ENCODE data around the gene KL. TPM values are rescaled to one million over a fixed set of nuclear protein-coding genes. Genes with fewer than 3 reads are reported as not detected.

The KL gene
- 0.59 and 0.75 TPM in 2 replicates for total RNA-seq

DNA sequence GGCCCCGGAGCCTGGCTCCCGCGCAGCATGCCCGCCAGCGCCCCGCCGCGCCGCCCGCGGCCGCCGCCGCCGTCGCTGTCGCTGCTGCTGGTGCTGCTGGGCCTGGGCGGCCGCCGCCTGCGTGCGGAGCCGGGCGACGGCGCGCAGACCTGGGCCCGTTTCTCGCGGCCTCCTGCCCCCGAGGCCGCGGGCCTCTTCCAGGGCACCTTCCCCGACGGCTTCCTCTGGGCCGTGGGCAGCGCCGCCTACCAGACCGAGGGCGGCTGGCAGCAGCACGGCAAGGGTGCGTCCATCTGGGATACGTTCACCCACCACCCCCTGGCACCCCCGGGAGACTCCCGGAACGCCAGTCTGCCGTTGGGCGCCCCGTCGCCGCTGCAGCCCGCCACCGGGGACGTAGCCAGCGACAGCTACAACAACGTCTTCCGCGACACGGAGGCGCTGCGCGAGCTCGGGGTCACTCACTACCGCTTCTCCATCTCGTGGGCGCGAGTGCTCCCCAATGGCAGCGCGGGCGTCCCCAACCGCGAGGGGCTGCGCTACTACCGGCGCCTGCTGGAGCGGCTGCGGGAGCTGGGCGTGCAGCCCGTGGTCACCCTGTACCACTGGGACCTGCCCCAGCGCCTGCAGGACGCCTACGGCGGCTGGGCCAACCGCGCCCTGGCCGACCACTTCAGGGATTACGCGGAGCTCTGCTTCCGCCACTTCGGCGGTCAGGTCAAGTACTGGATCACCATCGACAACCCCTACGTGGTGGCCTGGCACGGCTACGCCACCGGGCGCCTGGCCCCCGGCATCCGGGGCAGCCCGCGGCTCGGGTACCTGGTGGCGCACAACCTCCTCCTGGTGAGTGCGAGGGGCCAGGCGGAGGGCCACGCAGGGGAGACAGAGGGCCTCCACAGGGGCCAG lies at the start of gene KL:
TSS of gene KL (plus strand) at position 10 of the 909 bp plus-strand sequence. CDS start at position 28, 18 bp downstream.
- Mint-ChIP-seq H3K4me1 (peaks cover 11% of the 10 kb centered on the region), H3K4me3 (peak within 1 kb of the TSS; percentile 76), H3K27me3 (peaks cover 63% of the 10 kb centered on the region), H3K27ac (peak within 1 kb of the TSS; percentile 68), H3K9me3 (peaks cover 4% of the 10 kb centered on the region), H3K36me3 (ENCODE audit: low read depth) (no peaks in the 10 kb centered on the region)
- intact Hi-C loops (cut with micrococcal nuclease): loop anchor here (1.0 to 10.0 kb wide), 9 partner anchors 16 to 598 kb away; partner anchors contain the start of gene PDS5B
- peak; percentile 77 for DNase-seq

DNA sequence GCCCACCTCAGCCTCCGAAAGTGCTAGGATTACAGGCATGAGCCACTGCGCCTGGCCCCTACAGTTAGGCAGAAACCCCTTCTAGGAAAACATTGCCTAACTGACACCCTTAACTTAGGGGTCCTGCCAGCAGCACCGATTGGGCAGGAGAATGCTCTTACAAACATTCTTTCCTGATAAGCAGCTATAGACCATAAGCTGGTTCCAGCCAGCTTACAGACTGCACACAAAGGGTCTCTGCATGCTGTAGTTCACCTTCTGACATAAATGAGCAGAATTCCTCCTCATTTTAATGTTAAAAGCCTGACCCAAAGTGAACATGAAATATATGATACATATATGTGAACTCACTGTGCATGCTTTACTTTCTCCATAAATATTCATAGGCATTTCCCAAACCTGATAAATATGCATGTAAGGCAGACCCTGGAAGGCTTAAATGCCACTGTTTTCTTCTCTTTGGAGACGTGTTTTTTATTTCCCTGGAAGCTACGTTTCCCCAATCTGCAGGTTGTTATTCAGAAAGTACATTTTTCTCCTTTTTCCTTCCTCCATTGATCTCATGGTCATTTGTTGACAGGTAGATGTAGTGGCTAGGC lies 48.5 kb upstream of the KL start:
- H3K27ac Mint-ChIP-seq: no peak overlapping the region
- H3K4me3 Mint-ChIP-seq: no peak overlapping the region
- H3K36me3 Mint-ChIP-seq (ENCODE audit: low read depth): no peaks in the 10 kb centered on the region
- DNase-seq: no peak
- intact Hi-C loops (cut with micrococcal nuclease): no loop called here
- peaks cover 3% of the 10 kb centered on the region for H3K9me3 Mint-ChIP-seq
- H3K4me1 Mint-ChIP-seq: peaks cover 5% of the 10 kb centered on the region
- H3K27me3 Mint-ChIP-seq: peaks cover 2% of the 10 kb centered on the region

GRCh38 chr13:32968316-32968715 lies 47.9 kb upstream of the KL start:
- H3K27ac Mint-ChIP-seq: no peak overlapping the region
- no peak overlapping the region for H3K4me3 Mint-ChIP-seq
- no peaks in the 10 kb centered on the region for H3K36me3 Mint-ChIP-seq (ENCODE audit: low read depth)
- H3K9me3 Mint-ChIP-seq: peaks cover 3% of the 10 kb centered on the region
- no peak for DNase-seq
- H3K27me3 Mint-ChIP-seq: peaks cover 2% of the 10 kb centered on the region
- H3K4me1 Mint-ChIP-seq: peaks cover 5% of the 10 kb centered on the region
- intact Hi-C loops (cut with micrococcal nuclease): no loop called here

- Mint-ChIP-seq H3K4me1 (peaks cover 5% of the 10 kb centered on the region), H3K27me3 (peaks cover 2% of the 10 kb centered on the region), H3K27ac (no peak overlapping the region), H3K9me3 (peaks cover 3% of the 10 kb centered on the region), H3K4me3 (no peak overlapping the region), H3K36me3 (ENCODE audit: low read depth) (no peaks in the 10 kb centered on the region)
- DNase-seq: no peak
- intact Hi-C loops (cut with micrococcal nuclease): no loop called here
Measured at GRCh38 chr13:32968793-32969192, 47.4 kb upstream of the KL start.

DNA sequence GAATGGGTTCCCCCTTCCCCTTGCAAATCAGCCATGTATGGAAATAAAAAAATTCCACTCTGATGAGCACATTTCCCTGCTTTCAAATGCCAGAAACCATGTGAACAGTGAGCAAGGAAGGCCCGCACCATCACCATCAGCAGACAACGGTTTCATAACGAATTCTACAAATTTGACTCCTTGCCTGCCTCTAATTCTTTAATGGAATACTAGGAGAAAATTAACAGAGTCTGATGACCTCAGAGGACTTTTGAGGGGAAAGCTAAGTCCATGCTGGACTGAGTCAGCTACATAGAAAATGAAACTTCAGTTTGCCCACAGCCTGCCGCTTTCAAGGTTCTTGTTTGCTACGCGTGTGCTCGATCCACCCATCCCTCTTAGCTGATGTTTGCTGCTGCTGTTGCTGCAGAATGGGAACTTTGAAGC lies 46.7 kb upstream of the KL start:
- Mint-ChIP-seq H3K36me3 (ENCODE audit: low read depth) (no peaks in the 10 kb centered on the region), H3K27ac (no peak overlapping the region), H3K4me1 (peaks cover 5% of the 10 kb centered on the region), H3K9me3 (peaks cover 3% of the 10 kb centered on the region), H3K4me3 (no peak overlapping the region), H3K27me3 (peaks cover 2% of the 10 kb centered on the region)
- intact Hi-C loops (cut with micrococcal nuclease): no loop called here
- DNase-seq: no peak

- H3K27ac Mint-ChIP-seq: no peak overlapping the region
- no peaks in the 10 kb centered on the region for H3K27me3 Mint-ChIP-seq
- no peaks in the 10 kb centered on the region for H3K9me3 Mint-ChIP-seq
- no peaks in the 10 kb centered on the region for H3K4me1 Mint-ChIP-seq
- no peak for DNase-seq
- intact Hi-C loops (cut with micrococcal nuclease): no loop called here
- no peaks in the 10 kb centered on the region for H3K36me3 Mint-ChIP-seq (ENCODE audit: low read depth)
- no peak overlapping the region for H3K4me3 Mint-ChIP-seq
Measured at GRCh38 chr13:32976056-32976805, 40.0 kb upstream of the KL start.

DNA sequence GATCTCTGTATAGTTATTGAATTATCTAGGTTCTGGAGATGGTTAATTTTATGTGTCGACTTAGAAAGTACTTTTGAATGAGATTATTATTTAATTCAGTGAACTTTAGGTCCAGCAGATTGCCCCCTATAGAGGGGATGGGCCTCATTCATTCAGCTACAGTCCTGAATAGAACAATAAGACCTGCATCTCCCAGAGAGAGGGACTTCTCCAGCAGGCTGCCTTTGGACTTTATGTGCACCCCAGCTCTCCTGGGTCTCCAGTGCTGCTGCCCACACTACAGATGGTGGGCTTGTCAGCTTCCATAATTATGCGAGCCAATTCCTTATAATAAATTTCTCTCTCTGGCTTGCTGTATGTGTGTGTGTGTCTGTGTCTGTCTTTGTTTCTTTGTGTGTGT lies 39.3 kb upstream of the KL start:
- Mint-ChIP-seq H3K27me3 (no peaks in the 10 kb centered on the region), H3K9me3 (no peaks in the 10 kb centered on the region), H3K4me1 (no peaks in the 10 kb centered on the region), H3K27ac (no peak overlapping the region), H3K4me3 (no peak overlapping the region), H3K36me3 (ENCODE audit: low read depth) (no peaks in the 10 kb centered on the region)
- no peak for DNase-seq
- intact Hi-C loops (cut with micrococcal nuclease): no loop called here

GRCh38 chr13:32977321-32977720 lies 38.9 kb upstream of the KL start:
- Mint-ChIP-seq H3K4me1 (no peaks in the 10 kb centered on the region), H3K9me3 (no peaks in the 10 kb centered on the region), H3K4me3 (no peak overlapping the region), H3K36me3 (ENCODE audit: low read depth) (no peaks in the 10 kb centered on the region), H3K27me3 (no peaks in the 10 kb centered on the region), H3K27ac (no peak overlapping the region)
- intact Hi-C loops (cut with micrococcal nuclease): no loop called here
- no peak for DNase-seq

DNA sequence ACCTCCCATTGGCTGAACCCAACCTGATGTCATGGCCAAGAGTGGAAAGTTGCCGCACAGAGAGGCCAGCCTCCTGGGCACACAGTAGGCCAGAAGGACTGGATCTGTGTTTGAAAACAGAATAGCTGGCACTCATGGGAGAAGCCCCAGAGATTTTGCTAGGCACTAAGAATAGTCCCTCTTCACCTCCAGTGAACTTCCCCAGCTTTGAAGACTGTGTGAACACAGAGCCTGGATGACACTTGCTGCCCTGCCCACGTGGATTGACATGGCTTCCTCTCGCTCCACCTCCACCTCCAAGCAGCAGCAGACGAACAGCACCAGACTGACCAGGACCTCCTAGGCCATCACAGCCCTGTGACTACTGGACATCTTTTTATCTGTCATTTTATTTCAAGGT lies 37.9 kb upstream of the KL start:
- H3K4me3 Mint-ChIP-seq: no peak overlapping the region
- H3K27ac Mint-ChIP-seq: no peak overlapping the region
- DNase-seq: no peak
- no peaks in the 10 kb centered on the region for H3K9me3 Mint-ChIP-seq
- H3K27me3 Mint-ChIP-seq: no peaks in the 10 kb centered on the region
- H3K36me3 Mint-ChIP-seq (ENCODE audit: low read depth): no peaks in the 10 kb centered on the region
- no peaks in the 10 kb centered on the region for H3K4me1 Mint-ChIP-seq
- intact Hi-C loops (cut with micrococcal nuclease): no loop called here

- H3K27ac Mint-ChIP-seq: no peak overlapping the region
- peaks cover 13% of the 10 kb centered on the region for H3K9me3 Mint-ChIP-seq
- no peak for DNase-seq
- no peaks in the 10 kb centered on the region for H3K36me3 Mint-ChIP-seq (ENCODE audit: low read depth)
- H3K4me3 Mint-ChIP-seq: no peak overlapping the region
- peaks cover 7% of the 10 kb centered on the region for H3K27me3 Mint-ChIP-seq
- intact Hi-C loops (cut with micrococcal nuclease): no loop called here
- H3K4me1 Mint-ChIP-seq: no peaks in the 10 kb centered on the region
Measured at GRCh38 chr13:32983058-32983457, 33.2 kb upstream of the KL start.

- intact Hi-C loops (cut with micrococcal nuclease): no loop called here
- H3K4me1 Mint-ChIP-seq: peaks cover 6% of the 10 kb centered on the region
- H3K27me3 Mint-ChIP-seq: peaks cover 8% of the 10 kb centered on the region
- H3K9me3 Mint-ChIP-seq: peaks cover 13% of the 10 kb centered on the region
- H3K27ac Mint-ChIP-seq: no peak overlapping the region
- DNase-seq: no peak
- H3K4me3 Mint-ChIP-seq: no peak overlapping the region
- H3K36me3 Mint-ChIP-seq (ENCODE audit: low read depth): no peaks in the 10 kb centered on the region
Measured at GRCh38 chr13:32984857-32985626, 31.2 kb upstream of the KL start.

DNA sequence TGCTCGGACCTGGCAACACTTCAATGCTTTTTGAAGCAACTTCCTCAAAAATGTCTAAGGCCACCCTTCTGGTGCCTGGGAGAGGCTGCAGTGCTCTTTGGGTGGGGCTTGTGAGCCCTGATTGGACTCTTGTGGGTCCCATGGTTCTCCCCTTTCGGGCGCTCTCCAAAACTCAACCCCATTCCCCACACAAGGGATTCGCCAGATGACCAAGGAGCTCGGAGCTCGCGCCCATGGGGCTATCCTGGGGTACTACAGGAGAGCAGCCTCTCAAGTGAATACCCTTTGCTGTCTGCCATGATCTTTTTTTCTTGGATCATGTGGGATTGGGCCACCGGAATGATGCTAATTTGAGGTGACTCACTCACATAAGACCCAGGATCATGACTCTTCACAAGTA lies 29.7 kb upstream of the KL start:
- intact Hi-C loops (cut with micrococcal nuclease): no loop called here
- H3K4me3 Mint-ChIP-seq: no peak overlapping the region
- no peaks in the 10 kb centered on the region for H3K36me3 Mint-ChIP-seq (ENCODE audit: low read depth)
- no peak overlapping the region for H3K27ac Mint-ChIP-seq
- H3K9me3 Mint-ChIP-seq: peaks cover 13% of the 10 kb centered on the region
- peaks cover 6% of the 10 kb centered on the region for H3K4me1 Mint-ChIP-seq
- no peak for DNase-seq
- H3K27me3 Mint-ChIP-seq: peaks cover 17% of the 10 kb centered on the region

GRCh38 chr13:32987462-32987861 lies 28.8 kb upstream of the KL start:
- Mint-ChIP-seq H3K36me3 (ENCODE audit: low read depth) (no peaks in the 10 kb centered on the region), H3K27ac (no peak overlapping the region), H3K4me3 (no peak overlapping the region), H3K4me1 (peaks cover 6% of the 10 kb centered on the region), H3K9me3 (peaks cover 13% of the 10 kb centered on the region), H3K27me3 (peaks cover 19% of the 10 kb centered on the region)
- intact Hi-C loops (cut with micrococcal nuclease): no loop called here
- no peak for DNase-seq

Measured in activated CD4-positive, alpha-beta T cell treated with anti-CD3 and anti-CD28 coated beads, Interleukin-2, amount 10 ng/mL, durations not matched to agents 24 days and 14 days (primary cell).